Testis (tissue), 2 donors: ENCODE measurements around the gene SLC29A1.

Experiments used
- POLR2A ChIP-seq: fragments of 450-650 bp; IDR thresholded peaks from one replicate; pipeline ENCODE4 v1.6.1; 2017; ENCODE audit warnings: antibody characterized with exemption, mild to moderate bottlenecking, moderate library complexity
- TF ChIP-seq, protein P1 (sequence below), 3 experiments: fragments of 450-650 bp in 2 of 3; fragments of 200-600 bp in 1 of 3; sonication (generic) in 1 of 3; IDR thresholded peaks; one replicate each; pipeline ENCODE4 v1.5.1; 2016 to 2019; ENCODE audit warnings: antibody characterized with exemption in 3 of 3, mild to moderate bottlenecking in 2 of 3, moderate library complexity in 1 of 3

- TF ChIP-seq, protein P1, sequence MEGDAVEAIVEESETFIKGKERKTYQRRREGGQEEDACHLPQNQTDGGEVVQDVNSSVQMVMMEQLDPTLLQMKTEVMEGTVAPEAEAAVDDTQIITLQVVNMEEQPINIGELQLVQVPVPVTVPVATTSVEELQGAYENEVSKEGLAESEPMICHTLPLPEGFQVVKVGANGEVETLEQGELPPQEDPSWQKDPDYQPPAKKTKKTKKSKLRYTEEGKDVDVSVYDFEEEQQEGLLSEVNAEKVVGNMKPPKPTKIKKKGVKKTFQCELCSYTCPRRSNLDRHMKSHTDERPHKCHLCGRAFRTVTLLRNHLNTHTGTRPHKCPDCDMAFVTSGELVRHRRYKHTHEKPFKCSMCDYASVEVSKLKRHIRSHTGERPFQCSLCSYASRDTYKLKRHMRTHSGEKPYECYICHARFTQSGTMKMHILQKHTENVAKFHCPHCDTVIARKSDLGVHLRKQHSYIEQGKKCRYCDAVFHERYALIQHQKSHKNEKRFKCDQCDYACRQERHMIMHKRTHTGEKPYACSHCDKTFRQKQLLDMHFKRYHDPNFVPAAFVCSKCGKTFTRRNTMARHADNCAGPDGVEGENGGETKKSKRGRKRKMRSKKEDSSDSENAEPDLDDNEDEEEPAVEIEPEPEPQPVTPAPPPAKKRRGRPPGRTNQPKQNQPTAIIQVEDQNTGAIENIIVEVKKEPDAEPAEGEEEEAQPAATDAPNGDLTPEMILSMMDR (IDR thresholded peaks at IDR 0.05): no peak
- no peak for TF ChIP-seq POLR2A
Measured at GRCh38 chr6:44221961-44222335, 1.4 kb upstream of the SLC29A1 start.
